Caki2 (cell line): ENCODE results near the gene EEF1E1. TPM values are rescaled to one million over a fixed set of nuclear protein-coding genes. Genes with fewer than 3 reads are reported as not detected.

Experiments
- DNase-seq: peaks from one replicate; pipeline ENCODE4 v3.0.0-alpha.2; 2015; ENCODE audit warnings: low read depth
- in situ Hi-C: cut with HindIII; loops from 2 replicates; pipeline ENCODE4 v1.10.0; 2016; ENCODE audit warnings: low sequenced_read_pairs, low pct_unique_long_range_greater_than_20kb, mixed read lengths
- total RNA-seq: library from RNA; depleted of rRNA; stranded (reverse); fragments of >200 nt; shearing (Covaris generic); gene quantifications from 2 replicates; pipeline ENCODE4 v1.2.3, GENCODE V29; 2014; ENCODE audit warnings: low replicate concordance; rRNA removed

The EEF1E1 gene
- total RNA-seq = 217 TPM in 2 replicates

DNA sequence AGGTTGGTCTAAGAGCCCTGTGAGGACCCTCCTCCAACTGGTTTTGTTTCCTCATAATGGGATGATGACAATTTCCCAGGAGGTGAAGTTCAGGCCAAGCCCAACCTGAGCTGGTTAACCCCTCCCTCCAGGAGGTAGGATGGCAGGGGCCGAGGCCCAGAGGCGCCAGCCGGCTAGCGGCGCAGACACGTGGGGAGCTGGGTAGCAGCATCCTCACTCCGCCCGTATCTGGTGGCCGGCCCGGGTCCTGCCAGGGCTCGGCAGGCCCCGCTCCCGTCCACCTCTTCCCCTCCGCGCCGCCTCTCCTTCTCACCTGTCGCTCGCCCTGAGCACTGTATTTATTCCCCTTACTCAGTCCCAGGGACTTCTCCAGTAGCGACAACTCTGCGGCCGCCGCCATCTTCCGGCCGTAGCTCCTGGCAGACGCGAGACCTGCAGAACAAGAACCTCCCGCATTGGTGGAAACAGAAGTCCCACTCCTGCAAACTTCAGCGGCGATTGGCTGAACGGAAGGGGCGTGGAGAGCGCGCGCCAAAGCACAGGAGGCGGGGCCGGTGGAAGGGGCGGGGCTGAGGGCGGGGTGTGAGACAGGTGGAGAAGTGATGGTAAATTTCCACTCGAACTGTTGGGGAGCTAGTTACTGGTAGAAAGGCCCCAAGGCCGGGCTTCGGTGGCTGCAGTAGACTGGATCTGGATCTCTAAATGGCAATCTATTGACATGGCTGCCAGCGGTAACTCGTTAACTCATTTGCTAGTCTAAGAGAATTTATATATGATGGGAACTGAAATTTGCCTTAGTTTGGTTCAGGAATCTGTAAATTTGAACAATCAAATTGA is at the start of gene EEF1E1:
Gene EEF1E1, minus strand, starts transcription at position 427 of the 837 bp plus-strand sequence. Its CDS starts 27 bp downstream, at position 400.
- in situ Hi-C loops = no loop called here
- DNase-seq = peak; percentile 94

DNA sequence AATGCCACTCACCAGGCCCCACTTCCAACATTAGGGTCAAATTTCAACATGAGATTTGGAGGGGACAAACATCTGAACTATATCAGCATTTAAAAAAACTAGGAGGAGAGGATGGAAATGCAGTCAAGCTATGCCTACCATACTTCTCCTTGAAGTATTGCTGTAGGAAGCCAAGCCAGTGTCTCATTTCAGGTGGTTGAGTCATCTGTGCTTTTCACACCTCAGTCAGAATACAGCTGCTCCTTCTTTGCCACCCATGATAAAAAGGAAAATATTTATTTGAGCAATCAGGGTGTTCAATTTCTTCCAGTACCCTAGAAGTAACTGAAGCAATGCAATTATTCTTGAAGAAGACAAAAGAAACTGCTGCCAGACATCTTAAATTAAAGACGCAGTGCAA is 47.0 kb upstream of the EEF1E1 start:
- in situ Hi-C loops = no loop called here
- DNase-seq = no peak

DNA sequence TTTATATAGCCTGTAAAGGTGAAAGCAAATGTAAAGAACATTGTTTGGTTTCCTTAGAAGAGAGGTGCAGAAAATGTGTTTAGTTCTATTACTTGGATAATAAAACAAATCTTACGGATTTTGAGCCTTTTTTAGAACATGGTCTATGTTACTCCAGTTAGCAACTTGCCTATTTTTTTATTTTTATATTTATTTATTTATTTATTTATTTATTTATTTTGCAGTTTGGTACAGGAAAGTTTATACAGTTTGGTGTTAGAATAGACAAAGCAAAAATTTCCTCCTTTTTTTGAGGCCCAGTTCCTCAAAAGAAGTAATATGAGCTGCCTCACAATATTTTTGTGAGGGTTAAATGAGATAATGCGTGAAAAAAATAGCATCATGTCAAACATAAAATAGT is 41.6 kb upstream of the EEF1E1 start:
- in situ Hi-C loops = no loop called here
- DNase-seq = no peak

DNA sequence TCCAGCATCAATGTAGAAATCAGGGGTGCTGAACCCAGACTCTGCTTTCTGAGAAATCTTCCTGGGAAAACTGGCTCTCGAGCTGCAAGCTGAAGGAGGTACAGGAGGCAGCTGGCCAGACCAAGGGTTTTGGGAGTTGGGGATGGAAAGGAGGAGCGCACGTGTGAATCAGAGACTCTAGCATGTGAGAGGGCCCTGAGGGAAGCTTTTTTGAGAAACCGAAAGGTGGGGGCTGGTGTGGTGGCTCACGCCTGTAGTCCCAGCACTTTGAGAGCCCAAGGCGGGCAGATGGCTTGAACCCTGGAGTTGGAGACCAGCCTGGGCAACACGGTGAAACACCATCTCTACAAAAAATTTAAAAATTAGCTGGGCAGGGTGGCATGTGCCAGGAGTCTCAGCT is 37.1 kb upstream of the EEF1E1 start:
- DNase-seq = no peak
- in situ Hi-C loops = no loop called here

DNA sequence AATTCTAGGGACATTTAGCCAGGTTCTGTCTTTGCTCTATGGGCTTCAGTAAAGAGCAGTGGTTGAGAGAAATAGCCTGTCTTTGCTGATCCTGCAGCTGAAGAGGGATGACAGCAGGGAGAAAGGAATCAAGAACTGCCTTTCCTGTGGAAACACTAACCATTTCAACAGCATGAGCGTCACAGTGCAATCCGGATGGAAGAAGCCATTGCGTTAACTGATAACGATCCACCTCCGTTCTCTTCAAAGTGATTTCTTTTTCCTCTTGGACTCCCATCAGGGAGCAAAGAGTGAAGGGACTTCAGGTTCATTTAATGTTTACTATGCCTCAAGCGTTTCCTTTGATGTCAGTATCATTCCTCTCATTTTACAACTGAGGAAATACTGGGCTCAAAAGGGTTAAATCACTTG is 35.2 kb upstream of the EEF1E1 start:
- in situ Hi-C loops = no loop called here
- DNase-seq = no peak

DNA sequence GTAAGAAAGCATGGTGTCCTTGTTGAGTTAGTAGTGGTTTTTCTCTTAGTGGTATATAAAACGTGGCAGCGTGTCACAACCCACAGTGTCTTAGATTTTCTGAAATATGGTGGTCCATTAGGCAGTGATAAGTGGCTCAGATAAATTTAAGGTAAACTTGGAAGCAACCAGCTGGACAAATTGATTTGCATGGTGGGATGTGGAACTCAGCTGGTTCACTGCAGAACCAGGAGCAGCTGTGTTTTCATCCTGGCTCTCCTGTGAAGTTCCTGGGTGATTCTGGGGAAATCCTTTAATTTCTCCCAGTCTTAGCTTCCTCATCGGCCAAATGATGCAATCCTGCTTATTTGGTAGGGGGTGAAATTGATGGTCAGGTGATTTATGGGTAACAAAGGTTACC is 32.9 kb upstream of the EEF1E1 start:
- in situ Hi-C loops = no loop called here

DNA sequence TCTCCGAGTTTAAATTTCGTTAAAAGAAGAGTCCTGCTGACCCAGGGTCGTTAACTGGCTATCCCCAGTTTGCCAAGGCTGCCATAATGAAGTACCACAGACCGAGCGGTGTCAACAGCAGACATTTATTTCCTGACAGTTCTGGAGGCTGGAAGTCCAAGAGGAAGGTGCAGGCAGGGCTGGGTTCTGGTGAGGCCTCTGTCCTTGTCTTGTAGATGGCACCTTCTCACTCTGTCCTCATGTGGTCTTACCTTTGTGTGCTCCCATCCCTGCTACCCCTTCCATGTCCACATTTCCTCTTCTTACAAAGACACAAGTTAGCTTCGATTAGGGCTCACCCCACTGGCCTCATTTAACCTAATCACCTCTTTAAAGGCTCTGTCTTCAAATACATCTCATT is 29.8 kb upstream of the EEF1E1 start:
- no peak for DNase-seq
- in situ Hi-C loops = no loop called here

More for the DNA sequence above, 32.9 kb upstream of the EEF1E1 start:
- no peak for DNase-seq

DNA sequence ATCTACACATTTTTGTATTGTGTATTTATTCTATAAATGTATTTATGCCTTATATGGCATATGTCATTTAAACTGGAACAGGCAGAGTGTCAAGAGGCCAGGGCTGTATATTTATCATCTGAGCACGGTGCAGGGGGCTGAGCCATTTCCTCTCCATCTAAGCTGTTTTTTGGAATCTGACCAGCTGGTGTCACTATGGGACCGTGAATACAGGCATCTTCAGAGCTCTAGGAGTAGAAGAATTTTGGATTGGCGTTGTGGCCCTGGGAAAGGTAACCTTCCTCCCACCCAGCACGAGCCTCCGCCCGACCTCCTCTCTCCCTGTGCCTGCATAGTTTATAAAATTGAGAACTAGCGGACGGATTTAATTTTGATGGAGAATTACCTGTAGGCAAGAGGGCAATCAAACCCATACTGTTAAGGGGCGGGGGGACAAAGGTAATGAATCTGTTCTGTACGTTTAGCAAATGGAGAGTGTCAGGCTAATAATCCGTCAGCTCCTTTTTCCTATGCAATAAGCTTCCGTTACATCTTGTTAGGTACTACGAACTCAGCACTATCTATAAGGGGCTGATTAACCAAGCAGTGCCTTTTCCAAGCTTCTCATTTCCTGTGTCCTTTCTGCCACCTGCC is 29.0 kb upstream of the EEF1E1 start:
- in situ Hi-C loops = no loop called here
- DNase-seq = peak; percentile 67

DNA sequence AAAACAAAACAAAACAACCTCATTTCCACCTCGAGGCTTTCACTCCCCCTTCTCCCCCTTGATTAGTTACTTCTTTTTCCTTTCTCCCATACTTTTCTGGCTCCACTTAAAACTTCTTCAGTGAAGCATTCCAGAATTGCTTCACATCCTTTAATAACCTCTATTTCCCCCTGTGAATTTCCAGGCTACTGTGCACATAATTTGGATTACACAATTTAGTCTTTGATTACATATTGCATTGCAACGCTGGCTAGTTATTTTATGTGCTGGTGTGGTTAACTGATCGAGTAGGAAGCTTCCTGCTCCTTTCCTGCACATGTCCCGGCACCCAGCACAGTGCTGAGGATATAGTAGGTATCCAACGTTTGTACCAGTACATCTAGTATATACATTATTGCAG is 28.1 kb upstream of the EEF1E1 start:
- no peak for DNase-seq
- in situ Hi-C loops = no loop called here

DNA sequence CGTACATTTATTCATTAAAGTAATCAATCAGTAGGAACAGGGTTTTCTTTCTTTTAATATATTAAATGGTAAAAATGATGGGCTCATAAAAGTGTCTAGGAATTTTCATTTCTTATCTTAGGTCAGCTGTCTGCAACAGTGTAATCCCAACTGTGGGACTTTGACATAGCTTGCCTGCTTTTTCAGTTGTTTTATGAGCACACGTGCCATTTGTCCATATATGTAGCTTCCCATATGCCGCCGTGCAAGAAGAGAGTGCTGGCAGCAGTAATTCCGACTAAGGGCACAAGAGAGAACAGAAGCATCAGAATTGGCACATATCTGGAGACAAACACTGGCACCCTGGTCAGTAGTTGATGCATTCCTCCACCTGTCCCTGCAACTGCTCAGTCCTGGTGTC is 20.9 kb upstream of the EEF1E1 start:
- in situ Hi-C loops = no loop called here
- no peak for DNase-seq

DNA sequence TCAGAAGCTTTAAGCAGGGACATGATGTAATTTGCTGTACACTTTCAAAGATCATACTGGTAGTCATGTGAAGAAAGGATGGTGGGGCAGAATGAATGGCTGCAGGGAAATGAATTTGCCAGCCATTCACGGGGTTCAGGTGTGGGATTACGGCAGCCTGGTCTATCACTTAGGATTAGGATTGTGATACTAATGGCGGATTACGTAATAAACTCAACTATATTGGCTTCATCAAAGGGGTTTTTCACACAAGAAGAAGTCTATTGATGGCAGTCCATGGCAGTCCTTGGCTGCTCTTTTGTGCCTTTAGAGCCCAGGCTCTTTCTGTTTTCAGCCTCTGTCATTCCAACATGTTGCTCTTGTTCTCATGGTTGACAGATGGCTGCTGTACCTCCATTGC is 12.6 kb upstream of the EEF1E1 start:
- DNase-seq = no peak
- in situ Hi-C loops = no loop called here

DNA sequence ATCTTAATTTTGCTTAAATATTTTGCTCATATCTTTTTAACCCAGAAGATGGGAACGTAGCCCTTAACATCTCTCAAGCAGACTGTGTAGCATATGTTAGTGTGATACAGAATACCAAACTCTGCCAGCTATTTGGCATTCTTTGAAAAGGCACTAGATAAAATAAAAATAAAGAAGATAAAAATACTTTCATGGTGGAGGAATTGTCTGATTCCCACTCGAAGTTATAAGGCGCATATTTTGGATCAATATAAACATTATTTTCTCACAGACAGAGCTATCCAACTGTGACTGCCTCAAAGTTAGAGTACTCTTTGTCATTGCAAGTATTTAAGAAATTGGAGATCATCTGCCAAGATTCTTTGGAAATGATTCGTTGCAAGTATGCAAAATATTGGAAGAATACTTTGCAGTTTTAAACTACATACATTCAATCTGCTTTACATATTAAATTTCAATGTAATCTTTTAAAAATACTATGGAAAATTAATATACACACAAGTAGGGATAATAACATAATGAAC is 10.8 kb upstream of the EEF1E1 start:
- in situ Hi-C loops = no loop called here
- no peak for DNase-seq

DNA sequence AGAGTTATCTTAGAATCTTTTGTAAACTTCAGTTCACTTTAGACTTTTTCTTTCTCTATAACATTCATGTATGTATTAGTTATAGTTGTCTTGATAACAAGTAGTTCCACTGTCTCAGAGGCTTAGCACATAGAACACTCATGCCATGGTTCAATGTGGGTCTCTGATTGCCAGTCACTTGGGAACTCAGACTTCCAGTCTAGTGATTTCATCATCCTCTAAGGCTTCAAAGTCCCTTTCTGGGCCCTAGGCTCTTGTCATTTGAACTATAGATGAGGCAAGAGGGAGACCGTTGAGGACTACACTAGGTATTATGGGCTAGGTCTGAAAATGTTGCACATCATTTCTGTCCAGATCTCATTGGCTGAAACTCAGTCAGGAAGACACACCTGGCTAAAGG is 8.4 kb upstream of the EEF1E1 start:
- in situ Hi-C loops = no loop called here
- DNase-seq = no peak

DNA sequence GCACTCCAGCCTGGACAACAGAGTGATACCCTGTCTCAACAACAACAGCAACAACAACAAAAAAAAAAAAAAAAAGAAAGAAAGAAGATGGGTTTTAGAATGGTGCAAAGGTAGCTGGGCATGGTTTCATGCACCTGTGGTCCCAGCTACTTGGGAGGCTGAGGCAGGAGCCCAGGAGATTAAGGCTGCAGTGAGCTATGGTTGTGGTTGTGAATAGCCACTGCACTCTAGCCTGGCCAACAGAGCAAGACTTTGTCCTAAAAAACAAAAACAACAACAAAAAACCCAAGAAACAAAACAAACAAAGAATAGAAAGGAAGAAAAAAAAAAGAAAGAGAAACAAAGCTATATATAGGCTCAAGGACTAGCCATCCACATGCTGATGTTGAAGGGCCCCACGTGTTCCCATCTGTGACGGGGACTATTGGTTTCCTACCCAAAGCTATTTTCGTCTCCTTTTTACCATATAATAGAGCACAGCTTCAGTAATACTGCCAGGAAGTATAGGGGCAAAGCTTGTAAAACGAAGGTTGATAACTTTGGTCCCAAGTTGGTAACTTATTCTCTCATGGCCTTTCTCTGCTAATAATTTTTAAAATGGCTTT is 7.9 kb upstream of the EEF1E1 start:
- in situ Hi-C loops = no loop called here
- DNase-seq = no peak

DNA sequence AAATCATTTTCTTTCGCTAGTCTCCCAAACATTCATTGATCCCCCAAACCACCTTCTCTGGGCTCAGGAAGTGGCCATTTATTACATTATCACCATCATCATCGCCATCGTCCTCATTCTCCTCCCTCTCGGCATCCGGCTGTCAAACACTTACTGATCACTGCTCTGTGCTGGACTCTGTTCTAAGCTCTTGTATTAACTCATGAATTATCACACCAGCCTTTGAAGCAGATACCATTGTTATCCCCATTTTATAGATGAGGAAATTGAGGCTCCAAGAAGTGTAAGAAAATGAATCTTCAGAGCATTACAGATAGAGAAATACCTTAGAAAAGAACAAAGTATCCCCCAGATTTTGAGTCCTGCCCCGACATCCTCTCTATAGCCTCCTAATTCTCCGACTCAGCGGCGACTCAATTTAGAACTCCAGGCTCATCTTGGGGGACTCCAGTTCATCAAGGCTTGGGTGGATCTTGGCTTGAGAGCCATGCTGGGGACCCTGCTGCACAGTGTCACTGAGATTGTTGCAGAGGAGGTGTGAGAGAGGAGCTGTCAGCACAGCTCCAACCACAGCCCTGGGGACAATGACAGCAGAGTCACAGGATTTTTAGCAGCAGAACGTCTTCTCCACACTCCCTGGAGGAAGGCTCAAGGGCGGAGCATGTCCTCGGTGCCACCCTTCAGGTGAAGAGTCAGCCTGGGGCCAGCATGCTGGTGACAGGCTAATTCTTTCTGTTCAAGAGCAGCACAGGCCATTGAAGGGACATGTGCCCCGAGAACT is 6.6 kb upstream of the EEF1E1 start:
- in situ Hi-C loops = no loop called here
- DNase-seq = no peak

DNA sequence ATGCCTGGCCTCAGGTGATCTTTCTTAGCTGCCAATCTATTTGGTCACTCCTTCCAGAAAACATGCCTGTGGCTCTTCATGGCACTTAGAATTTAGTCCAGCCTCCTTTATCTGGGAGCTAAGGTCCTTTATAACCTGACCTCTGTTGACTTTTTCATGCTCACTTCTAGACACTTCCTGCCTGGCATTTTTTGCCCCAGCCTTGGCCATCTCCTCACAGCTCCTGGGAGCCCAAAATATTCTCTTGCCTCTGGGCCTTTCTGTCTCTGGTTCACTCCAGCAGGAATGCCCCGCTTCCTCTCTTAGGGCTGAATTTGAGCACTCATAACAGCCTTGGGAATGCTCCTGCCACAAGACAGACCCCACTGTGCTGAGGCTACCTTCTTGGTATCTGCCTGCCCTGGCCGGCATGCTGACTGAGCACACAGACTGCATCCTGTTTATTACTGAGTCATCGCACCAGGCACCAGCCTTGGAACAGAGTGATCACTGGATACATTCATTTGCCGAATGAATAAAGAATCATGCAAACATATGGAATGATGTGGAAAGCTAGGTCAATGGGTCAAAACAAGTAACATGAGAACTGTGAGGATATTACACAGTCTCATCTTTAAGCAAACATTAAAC is 5.8 kb upstream of the EEF1E1 start:
- in situ Hi-C loops = no loop called here
- DNase-seq = peak; percentile 65

DNA sequence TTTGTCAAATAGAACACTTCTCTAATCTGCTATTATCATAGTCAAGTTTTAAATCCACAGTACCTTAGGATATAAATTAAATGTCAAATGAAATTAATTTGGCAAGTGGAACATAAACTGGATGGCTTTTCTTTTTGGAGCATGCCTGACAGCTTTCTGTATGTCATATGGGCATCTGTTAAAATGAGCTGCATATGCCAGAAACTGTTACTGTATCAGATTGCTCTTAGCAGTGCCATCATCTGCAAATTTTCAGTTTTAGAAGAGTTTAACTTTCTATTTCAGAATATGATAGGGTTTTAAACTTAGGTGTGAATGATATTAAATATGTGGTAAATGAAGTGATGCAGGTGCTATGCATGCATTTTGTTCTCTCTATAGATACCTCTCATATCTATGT is 3.4 kb upstream of the EEF1E1 start:
- in situ Hi-C loops = no loop called here
- DNase-seq = no peak

DNA sequence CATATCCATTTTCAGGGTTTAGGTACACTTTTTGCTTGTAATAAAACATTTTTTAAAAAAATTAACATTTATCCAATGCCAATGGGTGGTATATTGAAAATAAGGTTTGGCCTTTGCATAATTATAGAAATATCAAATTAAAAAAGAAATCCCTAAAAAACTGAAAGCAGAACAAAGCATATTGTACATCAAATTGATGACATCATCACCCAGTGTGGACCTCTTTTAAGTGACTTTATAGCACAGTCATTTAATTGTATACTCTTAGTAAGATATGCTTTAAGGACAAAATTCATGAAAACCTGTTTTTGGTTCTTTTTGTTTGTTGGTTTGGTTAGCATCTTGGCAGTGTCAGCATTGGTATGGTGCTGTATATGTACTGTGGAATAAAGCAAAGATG is 1.4 kb upstream of the EEF1E1 start:
- in situ Hi-C loops = no loop called here
- no peak for DNase-seq
